Measurements from ENCODE around the gene TSGA10IP. TPM values are rescaled to one million over a fixed set of nuclear protein-coding genes. Genes with fewer than 3 reads are reported as not detected.

The TSGA10IP gene
- total RNA-seq, 2 experiments from 2014 or later: not detected

DNA sequence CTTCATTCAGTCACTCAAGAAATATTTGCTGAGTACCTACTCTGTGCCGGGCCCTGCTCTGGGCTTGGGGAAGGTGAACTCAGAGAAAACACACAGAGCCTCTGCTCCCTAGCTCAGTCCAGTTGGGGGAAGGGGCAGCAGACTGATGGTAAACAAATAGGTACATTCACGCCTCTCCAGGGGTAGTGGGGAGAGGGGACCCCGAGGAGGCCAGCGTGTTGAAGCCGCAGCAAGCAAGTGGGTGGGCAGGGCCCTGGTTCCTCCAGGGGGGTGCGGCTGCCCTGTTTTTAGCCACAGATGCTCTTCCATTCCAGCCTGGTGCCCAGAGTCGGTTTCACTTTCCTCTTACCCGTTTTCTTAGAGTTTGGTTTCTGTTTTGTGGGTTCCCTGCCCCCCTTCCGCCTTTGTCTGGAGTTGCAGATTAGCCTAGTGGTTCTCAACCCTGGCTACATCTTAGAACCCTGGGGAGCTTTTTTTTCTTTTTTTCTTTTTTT lies 17.3 kb upstream of the TSGA10IP start:
- intact Hi-C loops (cut with micrococcal nuclease; ENCODE audit: unreplicated experiment): no loop called here
- H3K79me2 ChIP-seq (ENCODE audit: insufficient read depth, low read depth, low read length): no peaks in the 10 kb centered on the region
- no peaks in the 10 kb centered on the region for H4K20me1 ChIP-seq (ENCODE audit: insufficient read depth, low read length)
- DNase-seq (ENCODE audit: low spot score): peak; percentile 46
- H2AFZ ChIP-seq (ENCODE audit: low read length): peak overlapping the region; percentile 64; the same call in 1 of the 2 replicates
- H3K4me1 ChIP-seq (ENCODE audit: insufficient read depth, low read length, poor library complexity, severe bottlenecking): peaks cover 14% of the 10 kb centered on the region
- peak overlapping the region; percentile 53; the same call in 1 of the 2 replicates for H3K4me2 ChIP-seq (ENCODE audit: low read length)
- TF ChIP-seq, protein P1, sequence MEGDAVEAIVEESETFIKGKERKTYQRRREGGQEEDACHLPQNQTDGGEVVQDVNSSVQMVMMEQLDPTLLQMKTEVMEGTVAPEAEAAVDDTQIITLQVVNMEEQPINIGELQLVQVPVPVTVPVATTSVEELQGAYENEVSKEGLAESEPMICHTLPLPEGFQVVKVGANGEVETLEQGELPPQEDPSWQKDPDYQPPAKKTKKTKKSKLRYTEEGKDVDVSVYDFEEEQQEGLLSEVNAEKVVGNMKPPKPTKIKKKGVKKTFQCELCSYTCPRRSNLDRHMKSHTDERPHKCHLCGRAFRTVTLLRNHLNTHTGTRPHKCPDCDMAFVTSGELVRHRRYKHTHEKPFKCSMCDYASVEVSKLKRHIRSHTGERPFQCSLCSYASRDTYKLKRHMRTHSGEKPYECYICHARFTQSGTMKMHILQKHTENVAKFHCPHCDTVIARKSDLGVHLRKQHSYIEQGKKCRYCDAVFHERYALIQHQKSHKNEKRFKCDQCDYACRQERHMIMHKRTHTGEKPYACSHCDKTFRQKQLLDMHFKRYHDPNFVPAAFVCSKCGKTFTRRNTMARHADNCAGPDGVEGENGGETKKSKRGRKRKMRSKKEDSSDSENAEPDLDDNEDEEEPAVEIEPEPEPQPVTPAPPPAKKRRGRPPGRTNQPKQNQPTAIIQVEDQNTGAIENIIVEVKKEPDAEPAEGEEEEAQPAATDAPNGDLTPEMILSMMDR (conservative IDR thresholded peaks at IDR 0.05; ENCODE audit: low read length): no peak
- TF ChIP-seq EZH2phosphoT487 (IDR thresholded peaks at IDR 0.05; ENCODE audit: borderline replicate concordance, low read depth, low read length): no peak
- ChIA-PET CTCF (ENCODE audit: unreplicated experiment) (no interaction called here), POLR2A (interaction anchor here (0.6 kb wide), 1 partner anchor 13 kb away, joined by 3 read pairs; no protein-coding TSS in a partner anchor)
- H3K9me2 ChIP-seq (ENCODE audit: insufficient read depth, low read length): no peaks in the 10 kb centered on the region
- H3K36me3 ChIP-seq (ENCODE audit: insufficient read depth, low read length): 0 out of 2 replicates have a peak, but pooled peaks cover 2% of the 10 kb centered on the region
- peak overlapping the region; percentile 15 for H3K4me3 ChIP-seq (ENCODE audit: low read depth, low read length, poor library complexity, severe bottlenecking)
- H3K9me3 ChIP-seq (ENCODE audit: low read length): no peaks in the 10 kb centered on the region
- H3K27ac ChIP-seq (ENCODE audit: low read depth, low read length, poor library complexity, severe bottlenecking): no peak overlapping the region
- no TSS peak for BruUV-seq (replicated peaks)

DNA sequence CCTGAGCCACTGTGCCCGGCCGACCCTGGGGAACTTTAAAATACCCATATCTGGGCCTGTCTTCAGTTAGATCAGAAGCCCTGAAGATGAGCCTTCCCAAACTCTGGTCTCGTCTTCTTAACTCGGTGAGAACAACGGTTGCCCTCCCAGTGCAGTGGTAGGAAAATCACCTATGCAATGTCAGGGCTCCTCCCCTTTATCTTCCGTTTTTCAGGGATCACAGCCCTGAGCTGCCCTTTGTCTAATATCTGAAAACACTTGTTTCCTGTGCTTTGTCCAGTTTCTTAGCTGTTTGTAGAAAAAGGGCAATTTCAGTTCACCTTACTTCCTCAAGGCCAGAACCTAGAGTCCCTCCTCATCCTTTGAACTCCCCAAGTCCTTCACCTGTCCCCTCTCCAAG lies 16.6 kb upstream of the TSGA10IP start:
- no peaks in the 10 kb centered on the region for H4K20me1 ChIP-seq (ENCODE audit: insufficient read depth, low read length)
- peaks cover 14% of the 10 kb centered on the region for H3K4me1 ChIP-seq (ENCODE audit: insufficient read depth, low read length, poor library complexity, severe bottlenecking)
- intact Hi-C loops (cut with micrococcal nuclease; ENCODE audit: unreplicated experiment): no loop called here
- peak overlapping the region; percentile 64; the same call in 1 of the 2 replicates for H2AFZ ChIP-seq (ENCODE audit: low read length)
- no peak overlapping the region for H3K4me3 ChIP-seq (ENCODE audit: low read depth, low read length, poor library complexity, severe bottlenecking)
- CTCF ChIA-PET (ENCODE audit: unreplicated experiment): no interaction called here
- peak overlapping the region; percentile 53; the same call in 1 of the 2 replicates for H3K4me2 ChIP-seq (ENCODE audit: low read length)
- H3K9me2 ChIP-seq (ENCODE audit: insufficient read depth, low read length): no peaks in the 10 kb centered on the region
- no peak overlapping the region for H3K27ac ChIP-seq (ENCODE audit: low read depth, low read length, poor library complexity, severe bottlenecking)
- TF ChIP-seq, protein P1 (conservative IDR thresholded peaks at IDR 0.05; ENCODE audit: low read length): no peak
- TF ChIP-seq EZH2phosphoT487 (IDR thresholded peaks at IDR 0.05; ENCODE audit: borderline replicate concordance, low read depth, low read length): no peak
- no peaks in the 10 kb centered on the region for H3K36me3 ChIP-seq (ENCODE audit: insufficient read depth, low read length)
- POLR2A ChIA-PET: interaction anchor here (0.6 kb wide), 1 partner anchor 44 kb away, joined by 3 read pairs; no protein-coding TSS in a partner anchor
- no peaks in the 10 kb centered on the region for H3K9me3 ChIP-seq (ENCODE audit: low read length)
- H3K79me2 ChIP-seq (ENCODE audit: insufficient read depth, low read depth, low read length): no peaks in the 10 kb centered on the region
- no TSS peak for BruUV-seq (replicated peaks)
- peak; percentile 16 for DNase-seq (ENCODE audit: low spot score)
